ENCODE measurements around the gene SLC35F3.

DNA sequence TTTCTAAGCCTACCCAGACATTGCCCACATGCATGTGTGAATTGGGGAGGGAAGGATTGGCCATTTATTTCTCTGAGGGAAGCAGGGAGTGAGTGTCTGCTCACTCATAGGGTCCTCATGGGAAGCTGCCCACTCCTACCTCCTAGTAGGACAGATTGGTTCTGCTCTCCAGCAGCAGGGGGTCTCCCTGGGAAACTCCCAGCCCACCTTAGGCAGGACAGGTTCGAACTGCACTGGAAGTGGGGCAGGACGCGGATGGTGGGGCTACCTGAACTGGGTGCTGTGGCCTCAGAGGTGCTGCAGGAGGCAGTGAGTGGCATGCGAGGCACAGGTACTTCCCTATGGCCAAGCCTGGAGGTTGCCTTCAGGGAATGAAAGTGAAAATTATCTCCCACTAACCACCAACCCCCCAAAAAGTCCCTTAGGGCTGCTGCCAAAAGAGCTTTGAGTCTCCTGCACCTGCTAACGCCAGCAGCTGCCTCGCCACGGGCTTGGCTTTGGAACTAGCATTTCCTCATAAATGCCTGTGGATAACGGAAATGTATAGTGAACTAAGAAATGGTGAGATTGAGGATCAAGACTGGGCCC lies 311.7 kb downstream of the SLC35F3 start:
- TF ChIP-seq CTCF (conservative IDR thresholded peaks at IDR 0.05; ENCODE audit: low read depth in 2 of 2) (no peak), REST (IDR thresholded peaks at IDR 0.05; ENCODE audit: unreplicated experiment) (no peak), EZH2 (IDR thresholded peaks at IDR 0.05; ENCODE audit: low read depth, unreplicated experiment) (no peak), POLR2AphosphoS5 (IDR thresholded peaks at IDR 0.05; ENCODE audit: low read depth) (no peak), EZH2phosphoT487 (IDR thresholded peaks at IDR 0.05; ENCODE audit: unreplicated experiment) (no peak)
